ENCODE measurements around the gene NMNAT3.

GRCh38 chr3:139523718-139524117, 154.1 kb downstream of the NMNAT3 start:
- TF ChIP-seq POLR2A (IDR thresholded peaks at IDR 0.05) (no peak), POLR2AphosphoS5 (IDR thresholded peaks at IDR 0.05) (no peak), CTCF (IDR thresholded peaks at IDR 0.05) (no peak), EP300 (IDR thresholded peaks at IDR 0.05) (no peak)
